GM18502 (cell line): ENCODE measurements around the gene POFUT2.

Experiments used
- ATAC-seq: cut with Tn5 transposase; IDR thresholded peaks from one replicate; pipeline ENCODE4 v1.9.1; 2021; ENCODE audit warnings: mild to moderate bottlenecking; ENCODE audit not compliant: unreplicated experiment, poor library complexity

POFUT2 gene

DNA sequence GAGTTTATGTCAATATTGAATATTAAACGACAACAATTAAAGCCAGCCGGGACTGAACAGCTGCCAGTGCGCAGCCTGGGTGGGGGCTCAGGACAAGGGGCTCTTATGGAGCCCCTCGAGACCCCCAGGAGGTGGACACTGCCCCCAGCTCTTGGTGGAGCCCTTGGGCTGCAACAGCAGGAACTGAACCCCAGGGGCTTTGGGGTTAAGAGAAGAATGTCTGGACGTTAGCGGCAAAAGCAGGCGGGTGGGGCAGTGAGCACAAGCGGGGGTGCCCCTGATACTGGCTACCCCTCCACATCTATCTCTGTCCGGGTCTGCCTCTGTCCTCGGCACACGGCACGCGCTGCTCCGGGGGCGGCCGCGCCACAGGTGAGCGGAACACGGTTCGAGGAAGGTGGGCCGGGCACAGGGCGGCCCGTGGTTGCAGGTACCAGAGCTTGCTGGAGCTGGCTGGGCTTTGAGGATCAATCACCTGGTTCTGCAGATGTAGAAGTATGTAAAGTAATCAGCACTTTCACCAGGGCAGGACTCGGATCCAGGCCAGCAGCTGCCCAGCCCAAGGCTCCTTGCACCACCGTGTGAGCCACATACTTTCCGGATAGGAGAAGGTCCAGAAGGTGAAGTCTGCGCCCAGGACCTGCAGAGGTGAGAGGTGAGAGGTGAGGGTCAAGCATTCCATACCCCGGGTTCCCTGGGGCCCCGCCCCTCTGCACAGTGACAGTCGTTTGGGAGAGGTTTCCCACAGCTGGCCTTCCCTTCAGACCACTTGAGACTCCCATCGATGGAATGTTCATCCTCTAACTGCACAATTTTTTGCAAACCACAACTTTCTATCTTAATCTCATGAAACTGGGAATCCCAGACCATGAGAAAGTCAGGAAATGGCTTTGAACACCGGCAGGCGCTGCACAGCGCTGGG lies 12.4 kb upstream of the POFUT2 start:
- ATAC-seq = no peak

DNA sequence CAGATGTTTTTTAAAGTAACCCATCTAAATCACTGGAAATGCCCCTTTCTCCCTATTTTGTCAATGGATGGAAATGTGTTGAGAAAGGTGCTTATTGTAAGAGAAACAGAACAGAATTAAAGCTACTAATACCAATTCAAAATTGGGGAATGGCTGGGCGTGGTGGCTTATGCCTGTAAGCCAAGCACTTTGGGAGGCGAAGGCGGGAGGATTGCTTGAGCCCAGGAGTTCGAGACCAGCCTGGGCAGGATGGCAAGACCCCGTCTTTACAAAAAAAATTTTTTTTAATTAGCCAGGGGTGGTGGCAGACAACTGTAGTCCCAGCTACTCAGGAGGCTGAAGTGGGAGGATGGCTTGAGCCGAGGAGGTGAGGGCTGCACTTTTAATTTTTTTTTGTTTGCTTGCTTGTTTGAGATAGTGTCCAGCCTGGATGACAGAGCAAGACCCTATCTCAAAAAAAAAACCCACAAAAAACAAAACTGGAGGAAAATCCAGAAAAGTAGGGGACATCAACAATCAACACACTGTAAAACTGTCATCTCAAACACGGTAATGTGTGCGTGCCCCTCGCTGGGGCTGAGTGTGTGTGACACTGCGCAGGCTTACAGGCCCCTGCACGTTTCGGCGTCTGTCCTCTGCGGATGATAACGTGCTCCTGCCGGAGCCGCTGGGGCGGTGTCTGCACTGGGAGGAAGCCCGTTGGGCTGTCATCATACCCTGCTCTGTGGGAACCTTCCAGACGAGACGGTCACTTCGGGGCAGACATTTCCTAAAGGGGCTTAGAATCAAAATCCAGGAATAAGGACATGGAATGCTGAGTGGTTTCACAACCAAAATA lies 11.6 kb upstream of the POFUT2 start:
- no peak for ATAC-seq

DNA sequence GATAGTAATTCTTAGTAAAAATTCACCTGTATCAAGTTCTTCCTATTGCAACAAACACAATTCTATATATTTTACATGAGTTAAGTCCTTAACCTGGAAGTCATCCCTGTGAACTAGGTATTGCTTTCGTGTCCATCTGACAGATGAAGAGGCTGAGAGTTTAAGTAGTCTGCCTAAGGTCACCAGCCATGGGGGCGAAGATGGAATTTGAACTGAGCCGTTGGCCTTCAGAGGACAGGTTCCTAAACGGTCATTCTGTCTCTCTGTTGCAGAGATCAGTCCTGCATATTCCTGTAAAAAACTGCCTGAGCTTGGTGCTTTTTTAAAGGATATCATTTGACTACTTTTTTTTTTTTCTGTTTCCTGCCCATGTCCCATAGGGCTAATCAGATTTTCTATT lies 10.2 kb upstream of the POFUT2 start:
- ATAC-seq = no peak

DNA sequence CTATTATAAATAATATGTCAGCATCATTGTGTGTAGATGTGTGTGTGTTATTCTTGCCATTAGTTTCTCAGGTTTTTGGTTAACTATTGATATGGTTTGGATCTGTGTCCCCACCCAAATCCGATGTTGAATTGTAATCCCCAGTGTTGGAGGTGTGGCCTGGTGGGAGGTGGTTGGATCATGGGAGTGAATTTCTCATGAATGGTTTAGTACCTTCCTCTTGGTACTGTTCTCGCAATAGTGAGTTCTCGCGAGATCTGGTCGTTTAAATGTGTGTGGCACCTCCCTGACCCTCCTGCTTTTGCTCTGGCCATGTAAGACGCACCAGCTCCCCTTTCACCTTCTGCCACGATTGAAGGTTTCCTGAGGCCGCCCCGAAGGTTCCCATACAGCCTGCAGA lies 9.6 kb upstream of the POFUT2 start:
- no peak for ATAC-seq

DNA sequence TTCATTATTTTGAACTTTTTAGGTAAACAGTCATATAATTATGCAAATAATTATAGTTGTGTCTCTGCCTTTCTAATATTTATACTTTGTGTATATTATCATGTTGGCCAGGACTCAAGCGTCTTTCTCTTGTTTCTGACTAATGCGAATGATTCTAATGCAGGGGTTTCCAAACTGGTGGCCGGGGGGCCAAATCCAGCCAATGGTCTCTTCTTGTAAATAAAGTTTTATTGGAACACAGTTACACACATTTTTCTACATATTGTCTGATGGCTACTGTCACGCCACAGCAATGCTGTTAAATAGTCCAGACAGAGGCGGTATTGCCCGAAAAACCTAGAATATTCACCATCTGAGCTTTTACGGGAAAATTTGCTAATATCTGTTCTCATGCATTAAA lies 8.9 kb upstream of the POFUT2 start:
- ATAC-seq = no peak

DNA sequence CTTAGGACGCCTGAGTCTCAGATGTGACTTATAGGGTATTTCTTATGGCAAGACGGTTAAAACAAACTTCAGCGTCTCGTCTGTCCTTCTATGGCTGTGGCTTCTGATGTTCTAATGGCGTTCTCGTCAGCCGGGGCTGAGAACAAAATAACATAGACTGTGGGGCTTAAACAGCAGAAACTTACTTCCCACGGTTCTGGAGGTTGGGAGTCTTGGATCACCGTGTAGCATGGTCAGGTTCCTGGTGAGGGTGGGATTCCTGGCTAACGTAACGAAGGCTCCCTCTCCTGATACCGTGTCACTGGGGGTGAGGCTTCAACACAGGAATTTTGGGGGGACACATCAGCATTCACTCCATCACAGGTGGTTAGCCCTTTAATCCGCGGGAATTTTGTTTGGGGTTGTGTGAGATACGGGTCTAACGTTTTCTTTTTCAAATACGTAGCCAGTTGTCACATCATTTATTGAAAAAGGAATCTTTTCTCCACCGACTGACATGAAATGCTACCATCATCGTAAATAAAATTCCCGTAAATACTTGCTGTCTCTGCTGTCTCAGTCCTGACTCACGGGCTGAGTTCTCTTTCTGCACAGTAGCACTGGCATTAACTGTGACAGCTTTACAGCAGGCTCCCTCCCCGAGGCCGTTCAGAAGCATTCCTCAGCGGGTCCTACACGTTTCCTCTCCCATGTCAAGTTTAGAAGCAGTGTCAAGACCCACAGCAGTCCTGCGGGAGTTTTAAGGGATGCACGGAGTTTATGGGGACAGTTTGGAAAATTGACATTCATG lies 8.1 kb upstream of the POFUT2 start:
- no peak for ATAC-seq

DNA sequence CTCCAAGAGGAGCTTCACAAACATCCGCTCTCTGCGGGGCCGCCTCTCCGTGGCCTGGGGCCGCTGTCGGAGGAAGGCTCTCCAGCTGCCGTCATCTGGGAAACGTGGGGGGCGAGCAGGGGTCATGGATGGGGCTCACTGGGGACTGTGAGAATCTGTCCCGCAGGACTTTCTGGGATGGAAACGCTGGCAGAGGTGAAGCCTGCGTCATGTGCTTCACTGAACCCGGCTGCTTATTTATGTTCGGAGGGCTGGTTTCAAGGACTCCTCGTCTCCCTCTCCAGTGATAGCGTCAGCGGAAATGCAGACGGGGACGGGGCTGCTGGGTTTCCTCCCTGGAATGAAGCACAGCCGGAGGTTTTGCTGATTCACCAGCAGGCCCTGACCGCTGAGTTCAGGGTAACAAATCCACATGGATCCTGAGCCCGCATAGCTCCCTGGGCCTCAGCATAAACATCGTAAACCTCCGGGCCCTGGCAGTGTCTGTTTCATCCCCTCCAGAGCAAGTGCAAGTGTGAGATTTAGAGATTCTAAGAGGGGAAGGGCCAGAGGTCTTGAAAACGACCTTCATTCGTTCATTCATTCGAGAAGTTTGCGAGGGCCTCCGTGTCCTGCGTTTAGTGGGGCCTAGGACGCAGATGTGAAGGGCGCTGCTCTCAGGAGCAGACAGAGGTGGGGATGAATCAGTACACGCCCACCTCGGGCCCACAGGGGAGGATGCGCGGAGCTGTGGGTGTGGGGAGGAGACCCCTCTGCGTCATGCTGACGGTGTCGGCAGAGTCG lies 7.0 kb upstream of the POFUT2 start:
- no peak for ATAC-seq

DNA sequence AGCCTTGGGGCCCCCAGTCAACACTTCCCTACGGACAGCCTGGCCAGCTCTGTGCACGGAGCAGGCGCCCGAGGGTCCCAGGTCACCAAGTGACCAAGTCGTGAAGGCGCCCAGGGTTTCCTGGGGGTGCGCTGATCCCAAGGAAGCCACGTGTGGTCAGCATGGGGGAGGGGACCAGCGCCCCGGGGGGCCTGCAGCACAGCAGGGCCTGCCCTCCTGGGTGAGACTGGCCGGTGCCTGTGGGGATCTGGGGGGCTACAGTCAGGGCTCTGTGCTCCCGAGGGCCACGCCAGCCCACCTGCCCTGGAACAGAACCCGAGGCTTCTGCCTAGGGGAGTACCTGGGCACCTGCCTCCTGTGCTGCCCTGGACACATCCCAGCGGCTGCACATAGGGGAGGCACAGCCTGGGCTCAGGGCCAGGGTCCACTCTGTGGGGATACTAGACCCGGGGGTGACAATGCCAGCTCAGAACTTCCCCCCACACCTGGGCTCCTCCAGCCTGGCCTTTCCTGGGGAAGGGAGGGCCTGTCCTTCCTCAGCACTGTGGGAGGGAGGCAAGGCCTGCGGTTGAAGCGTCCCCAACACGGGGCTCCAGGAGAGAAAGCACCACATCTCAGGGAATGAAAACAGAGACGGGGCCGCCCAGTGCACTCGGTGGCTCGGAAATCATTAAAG lies 6.2 kb upstream of the POFUT2 start:
- ATAC-seq = no peak

DNA sequence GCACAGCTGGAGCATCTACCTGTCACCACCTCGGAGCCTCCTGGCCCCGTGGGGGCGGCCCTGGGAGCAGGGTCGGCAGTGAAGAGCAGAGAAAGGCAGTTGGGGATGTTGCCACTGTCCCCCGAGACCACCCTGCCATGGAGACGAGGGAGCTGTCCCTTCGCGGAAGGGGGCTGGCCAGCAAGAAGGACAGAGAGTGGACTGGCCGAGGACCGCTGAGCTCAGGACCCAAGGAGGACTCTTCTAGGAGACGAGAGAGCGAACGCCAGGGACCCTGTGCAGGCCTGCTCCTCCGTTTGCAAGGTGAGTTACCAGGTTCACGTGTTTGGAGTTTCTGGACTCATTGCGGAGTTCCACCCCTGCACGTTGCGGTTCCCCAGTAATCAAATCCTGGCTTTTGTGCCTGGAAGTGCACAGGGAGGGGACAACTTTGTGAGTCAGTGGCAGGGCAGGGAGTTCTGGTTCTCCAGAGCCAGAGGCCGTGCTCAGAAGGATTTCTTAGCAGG lies 5.6 kb upstream of the POFUT2 start:
- no peak for ATAC-seq

DNA sequence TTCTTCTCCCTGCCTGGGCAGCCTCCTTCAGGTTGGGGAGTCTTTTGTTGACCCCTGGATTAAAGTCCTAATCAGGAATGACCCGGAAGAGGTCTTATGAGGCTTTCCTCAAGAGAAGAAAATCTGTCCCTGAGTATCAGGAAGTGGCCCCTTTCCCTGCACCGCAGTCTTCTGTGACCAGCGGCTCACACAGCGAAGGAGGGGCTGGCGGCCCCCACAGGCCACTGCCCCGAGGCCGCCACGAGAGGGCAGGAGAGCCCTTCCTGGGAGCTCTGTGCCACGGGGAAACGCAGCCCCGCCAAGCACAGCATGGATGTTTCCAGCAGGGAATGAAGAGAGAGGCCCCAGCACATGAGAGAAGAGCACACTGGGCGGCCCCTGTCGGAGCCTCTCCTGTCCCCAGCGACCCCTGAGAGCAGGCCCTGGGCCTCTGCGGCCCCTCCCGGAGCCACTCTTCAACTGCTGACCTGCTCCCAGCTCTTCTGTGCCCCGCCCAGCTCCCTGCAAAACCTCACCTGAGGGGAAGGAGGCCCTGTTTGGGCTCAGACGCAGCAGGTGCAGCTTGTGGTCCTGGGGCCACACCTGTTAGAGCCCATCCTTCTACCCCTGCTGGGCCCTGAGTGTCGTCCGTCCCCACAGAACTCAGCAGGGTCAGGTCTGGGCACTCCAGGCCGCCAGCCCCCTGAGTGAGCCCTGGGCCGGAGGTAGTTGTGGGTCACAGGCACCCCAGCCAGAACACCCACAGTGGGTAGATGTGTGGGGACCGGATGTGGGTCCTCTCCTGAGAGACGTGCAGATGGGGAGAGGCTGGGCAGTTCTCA lies 4.9 kb upstream of the POFUT2 start:
- ATAC-seq = no peak

DNA sequence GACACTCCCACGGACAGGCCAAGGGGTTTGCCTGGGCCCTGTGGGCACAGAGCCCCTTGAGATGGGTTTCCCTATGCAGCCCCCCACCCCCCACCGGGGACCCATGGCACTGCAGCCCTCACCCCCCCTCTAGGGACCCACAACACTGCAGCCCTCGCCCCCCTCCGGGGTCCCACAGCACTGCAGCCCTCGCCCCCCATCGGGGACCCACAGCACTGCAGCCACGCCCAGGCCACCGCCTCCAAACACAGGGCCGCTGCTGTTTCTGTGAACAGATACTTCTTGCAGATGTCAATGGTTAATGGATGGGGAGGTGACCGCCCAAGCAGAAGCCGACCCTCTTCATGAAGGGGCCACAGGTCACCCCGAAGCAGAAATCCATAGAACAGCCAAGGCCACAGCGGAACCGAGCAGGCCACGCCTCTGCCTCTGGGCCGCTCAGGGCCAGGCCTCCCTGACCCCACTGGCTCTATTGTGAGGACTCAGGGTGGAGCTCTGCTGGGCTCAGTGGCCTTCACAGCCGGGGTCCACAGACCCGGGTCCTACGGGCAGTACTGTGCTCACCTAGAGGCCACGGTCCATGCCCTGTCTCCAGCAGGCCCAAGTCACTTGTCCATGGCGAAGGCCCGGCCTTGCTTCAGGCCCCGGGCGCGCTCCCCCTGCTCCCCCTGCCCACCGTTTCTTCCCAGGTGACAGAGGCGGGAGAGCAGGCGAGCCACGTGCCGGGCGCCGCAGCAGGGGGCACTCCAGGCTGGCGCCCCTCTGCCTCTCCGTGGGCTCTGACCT lies 4.1 kb upstream of the POFUT2 start:
- ATAC-seq = no peak

DNA sequence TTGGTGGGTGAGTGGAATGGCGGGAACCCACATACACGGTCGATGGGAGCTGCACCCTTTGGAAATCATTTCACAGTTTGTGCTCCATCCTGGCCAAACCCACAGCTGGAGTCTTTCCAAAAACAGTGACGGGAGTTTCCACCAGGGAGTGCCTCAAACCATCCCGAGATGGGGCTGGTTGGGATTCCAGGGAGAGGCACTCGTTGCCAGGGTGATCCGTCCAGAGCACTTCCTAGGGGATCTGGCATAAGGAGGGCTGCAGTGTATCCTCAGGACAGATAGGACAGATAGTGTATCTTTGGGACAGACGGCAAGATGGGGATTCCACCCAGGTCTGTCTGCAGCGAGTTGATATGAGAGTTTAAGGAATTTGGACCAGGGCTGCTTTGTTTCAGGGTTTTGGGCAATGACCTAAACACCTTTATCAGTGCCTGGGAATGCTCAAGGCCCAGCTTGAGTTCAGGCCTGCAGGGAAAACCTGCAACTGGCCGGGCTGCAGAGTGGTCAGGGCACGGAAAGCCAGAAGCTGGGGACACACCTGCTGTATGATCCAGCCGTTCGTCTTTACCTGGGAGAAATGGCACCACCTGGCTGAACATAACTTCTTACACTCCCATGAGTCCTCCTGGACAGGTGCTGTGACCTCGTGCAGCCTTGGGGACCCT lies 3.4 kb upstream of the POFUT2 start:
- no peak for ATAC-seq

DNA sequence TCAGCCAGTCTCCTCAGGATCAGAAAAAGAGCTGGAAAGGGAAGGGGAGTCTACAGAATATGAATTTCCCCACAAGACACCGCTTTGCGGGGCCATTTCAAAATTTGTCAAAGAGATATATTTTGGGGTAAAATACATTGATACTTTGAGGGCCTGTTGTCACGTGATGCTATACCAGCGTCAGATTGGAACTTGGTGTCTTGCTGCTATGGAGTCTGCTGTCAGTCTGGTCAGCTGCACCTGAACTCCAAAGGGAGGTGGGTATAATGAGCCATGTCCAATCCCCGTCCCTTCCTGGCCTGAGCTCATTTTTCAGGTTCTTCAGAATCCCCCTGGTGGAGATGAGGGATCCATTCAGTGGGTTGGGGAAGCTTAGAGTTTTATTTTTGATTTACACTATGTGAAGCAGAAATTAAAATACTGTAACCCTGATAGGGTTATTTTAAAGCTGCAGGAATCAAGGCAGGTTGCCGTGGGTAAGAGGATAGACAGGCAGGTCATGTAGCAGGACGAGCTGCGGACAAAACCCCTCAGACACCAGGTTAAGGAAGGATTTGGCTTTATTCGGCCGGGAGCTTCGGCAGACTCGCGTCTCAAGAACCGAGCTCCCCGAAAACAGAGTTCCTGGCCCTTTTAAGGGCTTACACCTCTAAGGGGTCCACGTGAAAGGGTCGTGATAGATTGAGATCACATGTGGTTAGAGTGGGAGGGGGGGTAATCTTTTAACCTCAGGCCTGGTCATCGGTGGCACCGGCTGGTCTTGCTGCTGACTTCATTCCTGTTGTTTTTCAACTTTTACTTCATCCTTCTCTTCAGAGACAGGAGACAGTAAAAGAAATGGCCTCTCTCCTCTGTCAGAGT lies 2.2 kb upstream of the POFUT2 start:
- ATAC-seq = no peak

DNA sequence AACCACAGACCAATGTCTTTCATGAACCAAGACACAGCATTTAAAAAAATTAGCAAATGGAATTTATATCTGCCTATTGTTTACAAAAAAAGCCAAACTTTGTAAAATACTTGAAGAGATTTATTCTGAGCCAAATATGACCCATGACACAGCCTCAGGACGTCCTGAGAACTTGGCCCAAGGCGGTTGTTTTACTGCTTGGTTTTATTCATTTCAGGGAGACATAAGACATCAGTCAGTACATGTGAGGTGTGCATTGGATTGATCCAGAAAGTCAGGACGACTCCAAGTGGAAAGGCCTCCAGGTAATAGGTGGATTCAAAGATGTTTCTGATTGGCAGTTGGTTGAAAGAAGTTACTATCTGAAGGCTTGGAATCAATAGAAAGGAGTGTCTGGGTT lies 1.4 kb upstream of the POFUT2 start:
- no peak for ATAC-seq

DNA sequence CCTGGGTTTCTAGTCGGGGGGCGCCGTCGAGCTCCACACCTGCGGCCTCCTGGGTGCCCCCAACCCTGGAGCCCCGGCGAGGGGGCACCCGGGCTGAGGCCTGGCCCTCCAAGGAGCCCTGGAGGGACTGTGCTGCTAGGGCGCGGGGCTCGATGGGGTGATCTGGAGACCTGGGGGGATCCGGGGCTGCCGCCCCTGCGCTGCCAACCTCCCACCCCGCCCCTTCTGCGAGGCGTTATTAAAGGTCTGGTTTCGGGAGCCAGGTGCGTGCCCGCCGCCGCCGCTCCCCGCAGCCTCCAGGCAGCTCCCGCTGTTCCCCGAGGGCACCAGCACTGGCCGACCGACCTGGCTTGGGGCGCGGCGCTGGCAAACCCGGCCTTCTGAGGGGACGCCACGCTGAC lies 746 bp upstream of the POFUT2 start:
- peak; percentile 11 for ATAC-seq
